Ishikawa (cell line): ENCODE results near the gene HNRNPC.

Experiments
- CEBPB ChIP-seq: IDR thresholded peaks from 2 replicates; pipeline ENCODE4 v1.6.1; 2012
- CREB1 ChIP-seq: IDR thresholded peaks from 2 replicates; pipeline ENCODE4 v1.6.1; 2012; ENCODE audit warnings: low read depth
- EGR1 ChIP-seq: IDR thresholded peaks from 2 replicates; pipeline ENCODE4 v1.6.1; 2012
- EP300 ChIP-seq: IDR thresholded peaks from 2 replicates; pipeline ENCODE4 v1.6.1; 2012; ENCODE audit warnings: borderline replicate concordance
- FOXM1 ChIP-seq: IDR thresholded peaks from 2 replicates; pipeline ENCODE4 v1.6.1; 2012; ENCODE audit warnings: low read depth, borderline replicate concordance
- MAX ChIP-seq: IDR thresholded peaks from 2 replicates; pipeline ENCODE4 v1.6.1; 2012
- NFIC ChIP-seq: IDR thresholded peaks from 2 replicates; pipeline ENCODE4 v1.6.1; 2012
- RAD21 ChIP-seq: IDR thresholded peaks from 2 replicates; pipeline ENCODE4 v1.6.1; 2012; ENCODE audit warnings: low read depth
- REST ChIP-seq: IDR thresholded peaks from 2 replicates; pipeline ENCODE4 v1.6.1; 2012; ENCODE audit warnings: low read depth, mild to moderate bottlenecking
- TAF1 ChIP-seq: IDR thresholded peaks from 2 replicates; pipeline ENCODE4 v1.6.1; 2012; ENCODE audit warnings: low read depth, mild to moderate bottlenecking
- TCF12 ChIP-seq: IDR thresholded peaks from 2 replicates; pipeline ENCODE4 v1.6.1; 2012; ENCODE audit warnings: low read depth
- TEAD4 ChIP-seq: IDR thresholded peaks from 2 replicates; pipeline ENCODE4 v1.6.1; 2012
- USF1 ChIP-seq: IDR thresholded peaks from 2 replicates; pipeline ENCODE4 v1.6.1; 2012
- YY1 ChIP-seq: IDR thresholded peaks from 2 replicates; pipeline ENCODE4 v1.6.1; 2012; ENCODE audit warnings: low read depth
- ZBTB7A ChIP-seq: IDR thresholded peaks from 2 replicates; pipeline ENCODE4 v1.6.1; 2012; ENCODE audit warnings: low read depth

The HNRNPC gene

GRCh38 chr14:21248739-21249411 lies 20.4 kb downstream of the HNRNPC start:
- no peak for TF ChIP-seq TCF12
- no peak for TF ChIP-seq CEBPB
- TF ChIP-seq EP300 = no peak
- TF ChIP-seq TAF1 = no peak
- no peak for TF ChIP-seq YY1
- TF ChIP-seq EGR1 = no peak
- TF ChIP-seq NFIC = no peak

- no peak for TF ChIP-seq TAF1
- no peak for TF ChIP-seq NFIC
- TF ChIP-seq EP300 = no peak
- TF ChIP-seq MAX = no peak
- no peak for TF ChIP-seq ZBTB7A
- TF ChIP-seq REST = no peak
- TF ChIP-seq YY1 = no peak
- TF ChIP-seq TEAD4 = no peak
- TF ChIP-seq EGR1 = no peak
- no peak for TF ChIP-seq FOXM1
- no peak for TF ChIP-seq TCF12
- no peak for TF ChIP-seq USF1
- no peak for TF ChIP-seq CREB1
- TF ChIP-seq CEBPB = no peak
- TF ChIP-seq RAD21 = no peak
These were observed 20.9 kb downstream of the HNRNPC start for GRCh38 chr14:21248338-21248737.

GRCh38 chr14:21245813-21246212 lies 23.4 kb downstream of the HNRNPC start:
- TF ChIP-seq USF1 (no peak), TEAD4 (no peak), TCF12 (no peak), EGR1 (no peak), YY1 (no peak), RAD21 (no peak), TAF1 (no peak), CEBPB (no peak), REST (no peak)

- TF ChIP-seq CEBPB = no peak
These were observed 24.7 kb downstream of the HNRNPC start for GRCh38 chr14:21244544-21244943.

- TF ChIP-seq TCF12 (no peak), EP300 (no peak), USF1 (no peak), CEBPB (no peak), NFIC (no peak), RAD21 (no peak), EGR1 (no peak), YY1 (no peak), REST (no peak), TEAD4 (no peak), MAX (no peak), ZBTB7A (no peak), CREB1 (no peak), FOXM1 (no peak), TAF1 (no peak)
These were observed 27.9 kb downstream of the HNRNPC start for GRCh38 chr14:21241218-21241819.
